ENCODE results near the gene CD8A.

Gene CD8A

DNA sequence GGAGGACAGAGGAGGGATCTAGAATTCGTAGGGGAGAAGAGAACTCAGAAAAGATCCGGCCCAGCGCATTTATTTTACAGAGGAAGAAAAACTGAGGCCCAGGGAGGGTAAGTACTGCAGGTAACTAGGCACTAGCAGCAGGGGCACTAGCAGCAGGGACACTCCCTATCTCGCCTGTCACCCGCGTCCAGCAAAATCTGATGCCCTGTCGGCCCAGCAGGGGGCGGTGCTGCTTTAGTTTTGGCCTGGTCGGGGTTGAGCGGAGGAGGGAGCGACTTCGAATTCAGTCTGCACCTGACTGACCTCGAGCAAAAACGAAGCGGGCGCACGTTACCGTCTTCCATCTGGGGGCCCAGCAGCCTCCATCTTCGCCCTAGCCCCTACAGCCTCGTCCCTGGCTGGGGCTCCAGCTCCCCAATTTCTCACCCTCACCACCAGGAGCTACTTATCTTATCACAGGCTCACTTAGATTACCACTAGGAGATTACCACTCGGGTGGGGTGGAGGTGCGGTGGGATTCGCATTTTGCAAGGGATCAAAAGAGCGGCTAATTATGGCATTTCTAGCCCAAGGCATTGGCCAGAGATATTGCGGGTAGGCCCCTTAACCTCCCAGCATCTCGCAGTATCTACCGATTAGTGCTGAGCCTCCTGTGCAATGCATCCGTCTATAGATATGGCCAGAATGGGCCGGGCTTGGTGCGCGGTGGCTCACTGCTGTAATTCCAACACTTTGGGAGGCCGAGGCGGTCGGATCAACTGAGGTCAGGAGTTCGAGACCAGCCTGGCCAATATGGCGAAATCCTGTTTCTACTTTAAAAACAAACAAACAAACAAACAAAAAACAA is 17.8 kb upstream of the CD8A start:
- peak; percentile 92 for DNase-seq (ENCODE audit: low read depth)

DNA sequence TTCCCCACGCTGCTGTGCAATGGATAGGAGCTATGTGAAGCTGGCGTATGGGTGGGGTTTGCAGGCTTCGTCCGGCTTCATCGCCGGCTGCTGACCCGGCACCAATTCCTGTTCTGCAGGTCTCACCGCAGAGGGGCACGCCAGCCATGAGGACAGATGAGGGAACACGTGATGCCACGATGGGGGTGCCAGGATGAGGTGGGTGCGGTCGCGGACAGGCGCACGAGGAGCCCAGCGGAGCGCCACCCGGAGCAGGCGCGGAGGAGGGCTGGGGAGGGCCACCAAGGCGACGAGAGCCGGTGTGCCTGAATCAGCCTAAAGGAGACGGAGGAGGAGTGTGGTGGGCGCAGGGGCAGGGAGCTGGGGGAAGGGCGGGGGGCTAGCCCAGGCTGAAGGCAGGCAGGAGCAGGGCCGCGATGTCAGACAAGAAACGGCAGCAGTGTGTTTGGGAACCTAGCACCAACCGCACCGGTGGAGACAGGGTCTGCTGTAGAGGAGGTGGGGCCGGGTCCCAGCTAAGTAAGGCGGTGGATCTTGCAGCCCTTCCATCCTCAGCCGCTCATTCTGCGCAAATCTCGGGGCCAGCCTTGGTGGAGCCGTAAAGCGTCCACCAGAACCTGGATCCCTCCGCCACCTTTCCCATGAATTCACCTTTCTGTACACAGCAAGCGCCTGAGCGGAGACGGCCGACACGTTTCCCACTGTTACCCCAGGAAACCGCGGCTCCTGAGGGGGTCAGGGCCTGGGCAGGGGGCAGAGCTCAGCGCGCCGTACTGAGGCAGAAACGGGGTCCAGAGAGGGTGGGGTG is 17.0 kb upstream of the CD8A start:
- DNase-seq (ENCODE audit: low read depth), result peak; percentile 56

DNA sequence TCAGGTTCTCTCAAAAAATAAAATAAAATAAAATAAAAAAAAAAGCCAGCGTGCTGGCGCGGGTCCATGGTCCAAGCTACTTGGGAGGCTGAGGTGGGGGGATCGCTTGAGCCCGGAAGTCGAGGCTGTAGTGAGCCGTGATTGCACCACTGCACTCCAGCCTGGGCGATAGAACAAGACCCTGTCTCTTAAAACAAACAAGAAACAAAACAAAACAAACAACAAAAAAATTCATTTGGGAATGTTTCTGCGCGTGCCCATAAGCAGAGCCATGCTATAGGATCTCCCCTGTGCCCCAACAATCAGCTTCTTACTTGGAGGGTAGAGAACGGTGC is 16.4 kb upstream of the CD8A start:
- no peak for DNase-seq (ENCODE audit: low read depth)

DNA sequence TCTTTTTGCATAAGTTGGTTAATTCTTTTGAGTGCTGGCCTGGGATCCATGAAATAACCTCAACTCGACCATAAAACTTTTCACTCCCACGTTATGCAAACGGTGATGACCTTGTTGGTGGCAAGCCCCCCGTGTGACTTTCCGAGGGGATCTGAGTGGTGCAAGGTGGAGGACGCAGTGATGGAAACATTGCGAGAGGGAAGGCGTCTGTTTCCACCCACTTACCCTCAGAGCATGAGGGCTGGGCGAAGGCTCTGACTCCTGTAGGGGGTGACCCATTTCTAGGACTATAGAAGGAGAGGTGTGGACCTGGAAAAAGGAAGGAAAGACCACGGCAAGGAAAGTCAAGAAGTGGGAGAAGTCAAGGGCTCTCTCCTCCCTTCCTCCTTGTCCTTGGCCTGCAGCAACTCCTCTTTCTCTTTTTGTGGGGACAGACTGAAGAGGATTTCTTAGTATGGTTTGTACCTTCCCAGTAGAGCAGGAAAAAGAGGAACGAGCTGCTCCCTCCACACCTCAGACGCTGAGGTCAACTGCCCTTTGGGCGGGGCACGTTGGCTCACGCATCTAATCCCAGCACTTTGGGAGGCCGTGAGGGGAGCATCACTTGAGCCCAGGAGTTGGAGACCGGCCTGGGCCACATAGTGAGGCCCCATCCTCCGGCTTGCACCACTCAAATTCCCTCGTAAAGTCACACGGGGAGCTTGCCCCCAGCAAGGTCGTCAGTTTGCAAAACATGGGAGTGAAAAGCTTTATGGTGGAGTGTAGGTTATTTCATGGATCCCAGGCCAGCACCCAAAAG is 15.5 kb upstream of the CD8A start:
- DNase-seq (ENCODE audit: low read depth), result no peak

DNA sequence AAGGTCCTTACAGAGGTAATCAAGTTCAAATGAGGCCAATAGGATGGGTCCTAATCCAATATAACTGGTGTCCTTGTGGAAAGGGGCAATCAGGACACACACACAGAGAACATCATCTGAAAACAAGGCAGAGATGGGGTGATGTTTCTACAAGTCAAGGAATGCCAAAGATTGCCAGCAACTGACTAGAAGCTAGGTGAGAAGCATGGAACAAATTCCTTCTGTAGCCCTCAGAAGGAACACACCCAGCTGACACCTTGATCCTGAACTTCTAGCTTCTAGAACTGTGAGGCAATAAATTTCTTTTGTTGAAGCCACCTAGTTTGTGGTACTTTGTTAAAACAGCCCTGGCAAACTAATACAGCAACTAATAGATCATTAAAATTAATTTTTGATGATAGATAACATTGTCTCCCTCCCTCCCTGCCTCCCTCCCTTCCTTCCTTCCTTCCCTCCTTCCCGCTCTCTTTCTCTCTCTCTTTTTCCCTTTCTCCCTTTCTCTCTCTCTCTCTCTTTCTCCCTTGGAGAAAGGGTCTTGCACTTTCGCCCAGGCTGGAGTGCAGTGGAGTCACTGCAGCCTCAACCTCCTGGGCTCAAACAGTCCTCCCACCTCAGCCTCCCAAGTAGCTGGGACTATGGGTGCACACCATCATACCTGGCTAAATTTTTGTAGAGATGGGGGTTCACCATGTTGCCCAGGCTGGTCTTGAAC is 10.3 kb upstream of the CD8A start:
- DNase-seq (ENCODE audit: low read depth), result no peak

DNA sequence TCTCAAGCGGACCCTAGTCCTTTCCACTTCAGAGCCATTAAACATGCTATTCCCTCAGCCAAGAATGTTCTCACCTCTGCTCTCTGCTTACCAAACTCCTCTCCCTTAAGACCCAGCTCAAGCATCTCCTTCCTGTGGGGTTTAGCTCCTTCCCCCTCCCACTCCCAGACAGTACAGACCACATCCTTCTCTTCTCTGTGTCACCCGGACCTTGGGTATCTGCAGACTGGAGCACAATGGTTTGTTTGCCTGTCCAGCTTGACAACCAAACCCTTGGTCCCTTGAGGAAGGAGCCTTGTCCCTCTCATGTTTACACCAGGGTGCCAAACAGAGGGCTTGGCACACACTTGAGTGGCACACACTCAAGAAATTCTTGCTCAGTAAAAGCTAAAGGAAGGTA is 4.1 kb upstream of the CD8A start:
- DNase-seq (ENCODE audit: low read depth), result no peak

DNA sequence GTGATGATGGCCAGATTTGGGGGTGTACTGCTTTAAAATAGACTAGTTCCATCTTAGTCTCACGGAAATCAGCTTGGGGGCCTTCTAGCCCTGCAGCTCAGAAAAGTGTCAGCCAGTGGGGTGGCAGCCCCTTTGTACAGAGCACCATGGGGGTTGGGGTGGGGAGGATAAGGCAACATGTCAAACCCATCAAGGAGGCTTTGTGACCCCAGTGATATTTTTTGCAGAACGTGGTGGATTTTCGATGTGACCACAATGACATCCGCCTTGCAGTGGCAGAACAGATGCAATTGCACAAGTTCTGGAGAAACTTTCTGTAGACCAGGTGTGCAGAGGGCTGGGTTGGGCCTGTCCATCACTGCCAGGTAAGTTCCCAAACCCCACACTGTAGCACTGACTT is 3.0 kb upstream of the CD8A start:
- DNase-seq (ENCODE audit: low read depth), result no peak

DNA sequence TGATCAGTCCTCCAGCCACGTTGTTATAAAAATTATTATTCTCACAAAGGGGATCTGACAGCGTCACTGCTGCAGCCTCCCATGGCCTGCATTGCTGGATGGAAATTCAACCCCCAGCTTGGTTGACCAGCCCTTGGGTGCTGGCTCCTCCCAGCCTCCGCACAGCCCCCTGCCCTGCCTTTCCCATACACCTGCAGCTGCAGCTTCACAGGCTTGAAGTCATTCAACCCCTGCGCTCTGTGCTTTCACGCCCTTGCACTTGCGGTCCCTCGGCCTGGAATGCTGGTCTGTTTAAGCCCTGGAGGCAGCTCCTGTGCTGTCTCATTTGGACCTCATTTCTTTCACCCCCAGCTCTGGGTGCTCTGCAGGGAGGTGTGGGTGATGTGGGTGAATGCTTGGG is 860 bp upstream of the CD8A start:
- DNase-seq (ENCODE audit: low read depth), result no peak

DNA sequence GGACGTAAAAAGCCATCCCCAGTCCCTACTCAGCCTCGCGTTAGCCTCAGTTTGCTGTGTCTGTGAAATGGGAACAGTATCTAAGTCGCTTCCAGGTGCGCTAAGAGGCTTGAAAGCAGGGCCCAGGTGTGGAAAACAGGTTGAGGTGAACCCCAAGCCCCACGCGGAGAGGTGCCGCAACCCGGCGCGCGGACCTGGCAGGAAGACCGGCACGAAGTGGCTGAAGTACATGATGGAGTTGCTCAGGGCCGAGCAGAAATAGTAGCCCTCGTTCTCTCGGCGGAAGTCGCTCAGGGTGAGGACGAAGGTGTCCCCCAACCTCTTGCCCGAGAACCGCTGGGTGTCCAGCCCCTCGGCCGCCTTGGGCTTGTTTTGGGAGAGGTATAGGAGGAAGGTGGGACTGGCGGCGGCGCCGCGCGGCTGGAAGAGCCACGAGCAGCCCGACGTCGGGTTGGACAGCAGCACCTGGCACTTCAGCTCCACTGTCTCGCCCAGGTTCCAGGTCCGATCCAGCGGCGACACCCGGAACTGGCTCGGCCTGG is 508 bp downstream of the CD8A start:
- DNase-seq (ENCODE audit: low read depth), result no peak

DNA sequence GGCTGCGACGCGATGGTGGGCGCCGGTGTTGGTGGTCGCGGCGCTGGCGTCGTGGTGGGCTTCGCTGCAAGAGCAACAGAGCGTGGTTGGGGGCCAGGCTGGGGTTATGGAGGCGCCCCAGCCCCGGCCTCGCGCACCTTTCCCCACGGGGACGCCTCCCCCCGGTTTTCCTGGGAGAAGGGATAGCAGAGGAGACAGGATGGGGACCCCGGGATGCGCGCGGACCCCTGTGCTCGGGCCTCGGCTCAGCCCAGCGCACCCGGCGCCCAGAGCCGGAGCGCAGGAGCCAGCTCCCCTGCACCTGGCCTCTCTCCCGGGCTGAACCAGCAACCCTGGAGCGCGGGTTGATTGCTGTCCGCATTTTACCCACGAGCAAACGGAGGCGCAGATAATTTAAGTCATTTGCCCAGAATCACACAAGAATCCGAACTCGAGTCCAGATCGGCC is 1.0 kb downstream of the CD8A start:
- no peak for DNase-seq (ENCODE audit: low read depth)

DNA sequence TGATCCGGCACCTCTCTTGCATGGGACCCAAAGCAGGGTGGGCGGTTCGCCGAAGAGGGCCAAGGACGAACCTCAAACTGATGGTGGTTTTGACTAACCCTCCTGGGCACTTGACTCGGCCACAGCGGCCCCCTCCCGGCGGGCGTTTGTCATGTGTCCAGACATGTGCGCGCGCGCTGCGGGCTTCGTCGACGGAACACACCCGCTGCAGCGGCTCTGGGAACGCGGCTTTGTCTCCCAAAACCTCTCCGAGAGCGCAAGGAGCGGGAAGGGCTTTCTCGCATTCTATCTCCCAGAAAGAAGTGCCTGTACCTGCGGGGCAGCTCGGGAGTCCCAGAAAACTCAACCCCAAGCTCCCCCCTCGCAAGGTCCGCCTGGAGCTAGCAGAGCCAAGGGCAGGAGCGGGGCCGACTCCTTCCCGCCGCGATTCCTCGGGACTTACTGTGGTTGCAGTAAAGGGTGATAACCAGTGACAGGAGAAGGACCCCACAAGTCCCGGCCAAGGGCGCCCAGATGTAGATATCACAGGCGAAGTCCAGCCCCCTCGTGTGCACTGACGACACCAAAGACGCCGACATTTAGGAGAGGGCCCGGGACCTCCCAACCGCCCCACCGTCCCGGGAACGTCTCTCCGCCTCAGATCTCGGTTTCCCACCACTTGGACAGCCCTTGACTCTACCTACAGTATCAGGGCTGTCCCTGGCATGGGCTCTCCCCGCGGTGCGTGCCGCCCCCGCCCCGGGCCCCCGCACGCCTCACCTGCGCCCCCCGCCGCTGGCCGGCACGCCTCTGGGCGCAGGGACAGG is 1.6 kb downstream of the CD8A start:
- DNase-seq (ENCODE audit: low read depth), result no peak

DNA sequence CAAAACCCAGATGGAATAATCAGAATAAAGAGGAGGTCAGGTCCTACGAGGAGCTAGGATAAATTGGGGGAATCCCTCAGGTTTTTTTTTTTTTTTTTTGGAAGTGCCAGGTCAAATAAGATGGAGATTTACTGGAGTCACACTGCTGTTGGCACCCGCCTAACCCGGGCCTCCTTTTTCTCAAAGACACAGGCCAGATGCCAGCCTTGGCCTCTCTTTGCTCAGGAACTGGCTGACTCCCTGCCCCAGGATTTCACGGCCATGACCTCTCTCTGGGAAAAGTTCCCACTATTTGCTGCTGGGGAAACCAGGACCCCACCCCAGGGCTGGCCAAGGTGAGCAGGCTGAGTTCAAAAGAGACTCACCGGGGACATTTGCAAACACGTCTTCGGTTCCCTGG is 2.5 kb downstream of the CD8A start:
- no peak for DNase-seq (ENCODE audit: low read depth)

DNA sequence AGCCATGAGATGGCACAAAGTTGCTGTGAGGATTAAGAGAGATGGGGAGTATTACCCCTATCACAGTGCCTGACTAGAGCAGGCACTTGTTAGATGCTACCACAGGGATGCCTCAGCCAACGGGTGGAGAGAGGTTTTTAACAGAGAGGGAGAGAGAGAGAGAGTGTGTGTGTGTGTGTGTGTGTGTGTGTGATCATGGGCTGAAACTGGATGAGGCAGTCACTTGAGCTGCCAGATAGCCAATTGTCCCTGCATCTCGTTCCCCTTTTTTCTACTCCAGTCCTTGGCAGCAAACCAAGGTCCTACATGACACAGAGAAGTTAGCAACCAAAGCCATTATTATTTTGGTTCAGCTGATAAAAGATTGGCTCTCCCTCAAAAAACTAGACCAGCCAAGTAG is 3.0 kb downstream of the CD8A start:
- DNase-seq (ENCODE audit: low read depth), result no peak

DNA sequence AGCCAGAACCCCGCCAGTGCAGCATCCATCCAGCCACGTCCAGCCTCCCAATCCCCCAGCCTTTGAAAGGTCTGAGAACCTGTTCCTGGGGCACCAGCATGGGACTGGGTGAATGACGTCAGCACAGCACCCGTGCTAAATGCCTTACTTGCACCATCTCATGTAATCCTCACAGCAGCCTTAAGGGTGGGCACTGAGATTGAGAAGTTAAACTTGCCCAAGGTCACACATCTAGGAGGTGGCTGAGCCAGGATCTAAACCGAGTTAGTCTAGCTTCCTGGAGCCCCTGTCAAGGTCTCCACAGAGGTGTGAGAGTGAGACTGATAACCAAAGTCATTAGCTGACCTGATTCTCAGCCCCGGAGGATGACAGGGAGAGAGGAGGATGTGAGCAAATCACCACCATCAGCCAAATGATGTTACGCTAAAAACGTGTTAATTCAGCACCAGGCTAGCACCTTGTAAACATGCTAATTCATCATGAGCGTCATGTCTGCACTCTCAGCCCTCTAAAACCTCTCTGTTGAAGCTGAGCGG is 4.6 kb downstream of the CD8A start:
- DNase-seq (ENCODE audit: low read depth), result peak; percentile 47

DNA sequence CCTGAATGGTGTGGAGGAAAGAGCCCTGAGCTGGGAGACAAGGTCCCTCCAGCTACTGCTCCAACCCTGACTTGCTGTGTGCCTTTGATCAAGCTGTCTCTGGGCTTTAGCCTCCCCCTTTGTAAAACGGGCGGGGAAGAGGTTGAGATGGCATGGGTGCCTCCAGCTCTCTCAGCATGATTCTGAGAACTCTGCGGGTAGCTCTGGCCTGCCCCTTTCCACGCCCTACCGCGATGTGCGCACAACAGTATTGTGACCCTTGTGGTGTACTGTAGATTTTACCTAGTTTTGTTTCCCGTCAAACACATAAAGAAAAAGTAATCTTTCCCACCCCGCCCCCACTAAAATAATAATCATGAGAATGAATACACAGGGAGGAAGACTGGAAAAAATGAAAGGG is 5.3 kb downstream of the CD8A start:
- peak; percentile 50 for DNase-seq (ENCODE audit: low read depth)

DNA sequence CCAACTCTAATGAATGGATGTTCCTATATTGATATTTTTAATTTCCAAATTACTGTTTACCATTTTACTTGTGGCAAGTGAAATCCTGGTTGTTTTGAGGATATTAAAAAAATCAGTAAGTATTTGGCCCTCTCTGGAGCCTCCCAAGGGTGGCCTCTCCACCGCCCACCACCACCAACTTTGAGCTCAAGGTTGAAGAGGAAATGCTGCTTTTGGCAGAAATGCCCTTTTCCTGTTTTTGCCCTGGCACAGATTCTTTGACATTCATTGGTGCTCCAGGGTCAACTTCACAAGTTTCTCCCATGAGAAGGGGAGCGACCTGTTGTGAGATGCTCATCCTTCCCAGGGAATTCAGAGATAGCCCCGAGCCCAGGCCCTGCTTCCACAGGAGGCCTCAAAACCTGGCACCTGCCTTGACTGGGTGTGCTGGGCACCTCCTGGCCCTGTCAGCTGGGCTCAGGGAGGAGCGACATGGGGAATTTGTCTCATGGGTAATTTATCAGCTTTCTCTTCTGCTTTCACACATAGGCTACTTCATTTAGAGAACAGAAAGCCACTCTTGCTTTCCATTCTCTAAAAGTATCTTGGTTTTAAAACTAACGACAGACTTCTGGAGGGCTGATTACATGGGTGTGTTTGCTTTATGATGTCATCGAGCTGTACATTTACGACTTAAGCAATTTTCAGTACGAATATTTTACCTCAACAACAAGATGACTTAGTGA is 6.9 kb downstream of the CD8A start:
- DNase-seq (ENCODE audit: low read depth), result no peak

DNA sequence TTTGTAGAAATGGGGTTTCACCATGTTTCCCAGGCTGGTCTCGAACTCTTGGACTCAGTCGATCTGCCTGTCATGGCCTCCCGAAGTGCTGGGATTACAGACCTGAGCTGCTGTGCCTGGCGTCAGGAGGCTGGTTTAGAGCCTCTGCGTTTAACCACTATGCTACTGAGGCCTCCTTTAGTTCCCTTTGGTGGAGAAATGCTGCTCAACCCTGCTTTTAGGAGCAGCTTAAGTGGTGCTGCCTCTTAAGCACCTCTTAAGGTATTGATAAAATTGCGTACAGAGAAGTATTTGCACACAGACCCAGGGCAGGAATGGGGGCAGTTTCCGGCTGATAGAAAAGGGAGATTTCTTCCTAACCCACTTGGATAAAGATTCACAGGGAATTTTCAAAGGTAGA is 8.0 kb downstream of the CD8A start:
- DNase-seq (ENCODE audit: low read depth), result no peak

DNA sequence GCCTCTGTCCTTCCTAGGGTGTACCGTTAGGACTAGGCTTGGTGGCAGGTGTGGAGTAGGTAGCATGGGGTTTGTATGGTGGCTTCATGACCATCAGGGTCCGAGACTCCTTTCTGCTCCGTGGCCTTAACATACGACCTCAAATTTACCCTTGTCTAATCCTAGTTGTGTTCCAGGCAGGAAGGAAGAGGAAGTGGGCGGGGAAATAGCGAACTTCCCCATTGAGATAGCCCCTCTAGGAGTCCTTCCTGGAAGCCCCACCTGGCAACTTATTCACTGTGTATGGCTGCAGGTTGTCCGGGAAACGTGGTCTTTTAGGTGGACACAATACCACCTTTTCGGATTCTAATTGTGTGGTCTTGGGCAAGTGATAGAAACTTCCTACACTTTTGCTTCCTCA is 9.3 kb downstream of the CD8A start:
- DNase-seq (ENCODE audit: low read depth), result no peak

DNA sequence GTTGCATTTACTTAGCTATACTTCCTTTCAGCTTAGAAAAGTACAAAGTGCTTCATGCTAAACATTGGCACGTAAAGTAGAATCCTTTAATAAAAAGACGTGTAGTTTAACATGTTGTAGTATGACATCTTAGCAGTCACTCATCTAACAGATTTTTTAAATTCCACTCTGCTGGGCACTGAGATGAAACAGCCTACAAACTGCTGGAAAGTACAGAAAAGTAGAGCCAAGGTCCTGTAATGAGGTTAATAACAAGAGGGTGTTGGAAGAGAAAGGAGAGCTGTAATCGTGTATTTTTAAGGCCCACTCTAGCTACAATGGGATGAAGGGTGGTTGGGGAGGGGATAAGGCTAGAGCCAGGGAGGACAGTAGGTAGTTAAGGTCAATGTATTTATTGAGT is 10.7 kb downstream of the CD8A start:
- no peak for DNase-seq (ENCODE audit: low read depth)

DNA sequence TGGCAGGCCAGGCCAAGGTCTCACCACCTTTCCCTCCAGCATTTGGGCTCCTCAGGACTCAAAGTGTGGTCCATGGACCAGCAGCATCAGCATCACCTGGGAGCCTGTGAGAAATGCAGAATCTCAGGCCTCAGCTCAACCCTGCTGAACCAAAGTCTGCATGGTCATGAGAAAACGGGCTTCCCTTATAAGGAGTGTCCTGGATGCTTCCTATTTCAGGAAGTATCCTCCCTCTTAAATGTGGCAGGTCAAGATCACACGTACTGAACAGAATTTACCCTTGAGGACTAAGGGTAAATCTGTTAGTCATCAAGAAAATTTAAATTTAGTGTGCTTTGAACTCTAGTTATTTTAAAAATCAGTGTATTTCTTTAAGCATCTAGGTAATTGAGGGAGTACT is 11.8 kb downstream of the CD8A start:
- DNase-seq (ENCODE audit: low read depth), result no peak

All from stimulated activated CD8-positive, alpha-beta memory T cell treated with anti-CD3 and anti-CD28 coated beads, Interleukin-12 subunit alpha, Interleukin-12 subunit beta, amount 100 ng/mL, for 4 hours (primary cell).